Measurements from ENCODE around the gene MLLT6. TPM values are rescaled to one million over a fixed set of nuclear protein-coding genes. Genes with fewer than 3 reads are reported as not detected.

MLLT6 gene
- total and polyA plus RNA-seq, 2 of the 13 experiments (the other 11 are each of a cell fraction or from before 2014, with no cell fraction given): 50.7 to 69.5 TPM

DNA sequence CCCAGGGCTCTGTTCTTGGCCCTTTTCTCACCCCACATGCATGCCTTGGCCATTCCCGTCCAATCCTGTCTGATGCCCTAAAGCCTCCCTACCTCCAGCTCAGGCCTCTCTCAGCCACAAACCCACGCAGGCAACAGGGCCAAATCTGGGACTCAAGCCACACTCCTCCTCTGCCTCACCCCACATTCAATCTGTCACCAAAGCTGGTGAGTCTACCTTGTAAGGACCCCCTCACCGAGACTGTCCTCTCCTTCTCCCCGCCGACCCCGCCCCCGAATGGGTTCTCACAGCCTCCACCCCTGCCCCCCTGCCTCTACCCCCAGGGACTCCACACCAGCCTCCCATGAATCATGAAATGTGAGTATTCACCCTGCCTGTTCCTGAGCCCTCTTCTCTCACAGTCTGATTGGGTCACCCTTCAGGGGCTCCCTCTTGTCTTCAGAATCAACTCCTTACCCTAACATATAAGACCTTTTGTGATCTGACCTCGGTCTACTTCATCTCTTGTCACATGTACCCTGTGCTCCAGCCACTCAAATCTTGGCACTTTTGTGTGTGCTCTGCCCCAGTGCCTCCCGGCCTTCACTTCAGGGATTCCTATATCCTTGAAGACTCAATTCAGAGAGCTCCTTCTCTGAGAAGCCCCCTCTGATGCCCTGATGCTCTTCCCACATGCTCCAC lies 41.0 kb upstream of the MLLT6 start:
- H2AFZ ChIP-seq (ENCODE audit: low read length): no peak overlapping the region
- H3K79me2 ChIP-seq (ENCODE audit: insufficient read depth, low read length): no peaks in the 10 kb centered on the region
- no peak overlapping the region for H3K4me3 ChIP-seq (replicated peaks in 1 of 3; ENCODE audit: insufficient read depth in 1 of 3, low read depth in 2 of 3, low read length in 3 of 3)
- no peaks in the 10 kb centered on the region for H4K20me1 ChIP-seq (ENCODE audit: insufficient read depth, low read length)
- 88% methylated on average over 9 of the region's 9 CpGs for WGBS (ENCODE audit: low lambda C conversion rate)
- DNase-seq (ENCODE audit: low spot score): no peak
- TF ChIP-seq ZMYM3 (CRISPR knock-in tag; IDR thresholded peaks at IDR 0.05) (0 out of 2 replicates have a peak, but pooled peaks have one; percentile 26), TOE1 (CRISPR knock-in tag; IDR thresholded peaks at IDR 0.05) (no peak), ZNF619 (CRISPR knock-in tag; IDR thresholded peaks at IDR 0.05) (no peak), MXI1 (IDR thresholded peaks at IDR 0.05; ENCODE audit: borderline replicate concordance, low read depth, low read length) (no peak), ZFP82 (CRISPR knock-in tag; IDR thresholded peaks at IDR 0.05; ENCODE audit: borderline replicate concordance) (no peak), CHCHD3 (CRISPR knock-in tag; IDR thresholded peaks at IDR 0.05) (no peak), ZNF605 (CRISPR knock-in tag; IDR thresholded peaks at IDR 0.05) (no peak)
- TF ChIP-seq, protein P1, sequence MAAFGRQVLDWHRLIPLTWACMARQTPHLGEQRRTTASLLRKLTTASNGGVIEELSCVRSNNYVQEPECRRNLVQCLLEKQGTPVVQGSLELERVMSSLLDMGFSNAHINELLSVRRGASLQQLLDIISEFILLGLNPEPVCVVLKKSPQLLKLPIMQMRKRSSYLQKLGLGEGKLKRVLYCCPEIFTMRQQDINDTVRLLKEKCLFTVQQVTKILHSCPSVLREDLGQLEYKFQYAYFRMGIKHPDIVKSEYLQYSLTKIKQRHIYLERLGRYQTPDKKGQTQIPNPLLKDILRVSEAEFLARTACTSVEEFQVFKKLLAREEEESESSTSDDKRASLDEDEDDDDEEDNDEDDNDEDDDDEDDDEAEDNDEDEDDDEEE (CRISPR knock-in tag; IDR thresholded peaks at IDR 0.05): no peak
- TF ChIP-seq, protein P2, sequence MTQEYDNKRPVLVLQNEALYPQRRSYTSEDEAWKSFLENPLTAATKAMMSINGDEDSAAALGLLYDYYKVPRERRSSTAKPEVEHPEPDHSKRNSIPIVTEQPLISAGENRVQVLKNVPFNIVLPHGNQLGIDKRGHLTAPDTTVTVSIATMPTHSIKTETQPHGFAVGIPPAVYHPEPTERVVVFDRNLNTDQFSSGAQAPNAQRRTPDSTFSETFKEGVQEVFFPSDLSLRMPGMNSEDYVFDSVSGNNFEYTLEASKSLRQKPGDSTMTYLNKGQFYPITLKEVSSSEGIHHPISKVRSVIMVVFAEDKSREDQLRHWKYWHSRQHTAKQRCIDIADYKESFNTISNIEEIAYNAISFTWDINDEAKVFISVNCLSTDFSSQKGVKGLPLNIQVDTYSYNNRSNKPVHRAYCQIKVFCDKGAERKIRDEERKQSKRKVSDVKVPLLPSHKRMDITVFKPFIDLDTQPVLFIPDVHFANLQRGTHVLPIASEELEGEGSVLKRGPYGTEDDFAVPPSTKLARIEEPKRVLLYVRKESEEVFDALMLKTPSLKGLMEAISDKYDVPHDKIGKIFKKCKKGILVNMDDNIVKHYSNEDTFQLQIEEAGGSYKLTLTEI (CRISPR knock-in tag; conservative IDR thresholded peaks at IDR 0.05): no peak
- BruUV-seq (replicated peaks): no TSS peak
- ChIA-PET CTCF (ENCODE audit: low intra/inter-chr PET ratio, low total read pairs) (interaction anchor here (0.8 to 7.0 kb wide), 5 partner anchors 51 to 106 kb away, joined by 3 to 73 read pairs (median 15); partner anchors contain the start of gene SRCIN1), POLR2A (interaction anchor here (1.0 to 4.5 kb wide), 9 partner anchors 10 to 105 kb away, joined by 3 to 61 read pairs (median 8); partner anchors contain the start of gene SRCIN1)
- no peak for ATAC-seq
- no peaks in the 10 kb centered on the region for H3K36me3 ChIP-seq (replicated peaks in 1 of 2; ENCODE audit: control insufficient read depth in 1 of 2, insufficient read depth in 2 of 2, low read length in 2 of 2)
- H3K27me3 ChIP-seq (ENCODE audit: control insufficient read depth in 1 of 2, insufficient read depth in 2 of 2, low read length in 2 of 2): peaks cover 0 to 13% of the 10 kb centered on the region in 2 experiments; a peak in 3 of 5 replicates
- no peak overlapping the region for H3K4me2 ChIP-seq (ENCODE audit: low read depth, low read length)
- H3K9me3 ChIP-seq (ENCODE audit: low read length): no peaks in the 10 kb centered on the region
- intact Hi-C loops (cut with micrococcal nuclease; ENCODE audit: unreplicated experiment) (loop anchor here (1.0 to 10.0 kb wide), 2 partner anchors 80 to 239 kb away; partner anchors contain the start of gene ARHGAP23), in situ Hi-C loops (cut with HindIII; ENCODE audit: extremely low pct_ligation_motif_present, low pct_unique_long_range_greater_than_20kb) (loop anchor here (10.0 kb wide), 1 partner anchor 239 kb away; the partner anchor contains the start of gene ARHGAP23)
- peaks cover 72% of the 10 kb centered on the region for H3K4me1 ChIP-seq (ENCODE audit: insufficient read depth, low read length)
- FAIRE-seq: no peak
- no peak overlapping the region for H3K27ac ChIP-seq (ENCODE audit: extremely low read length, insufficient read depth, low read length)
- no peak overlapping the region for H3K9ac ChIP-seq (ENCODE audit: insufficient read depth, low read depth, low read length)

All from HepG2 (cell line).